GM19452 (cell line): ENCODE data around the gene CFHR3.
A peak's percentile ranks its signal among the peaks of the same experiment; 100 is the strongest.
"Not testable (repeated sequence)": the region's sequence is repeated elsewhere in the genome, so short reads cannot be mapped to it uniquely, and the experiment has no call there.

Source experiments
- ATAC-seq: cut with Tn5 transposase; IDR thresholded peaks from one replicate; pipeline ENCODE4 v1.9.1; 2021; ENCODE audit not compliant: unreplicated experiment

The CFHR3 gene

DNA sequence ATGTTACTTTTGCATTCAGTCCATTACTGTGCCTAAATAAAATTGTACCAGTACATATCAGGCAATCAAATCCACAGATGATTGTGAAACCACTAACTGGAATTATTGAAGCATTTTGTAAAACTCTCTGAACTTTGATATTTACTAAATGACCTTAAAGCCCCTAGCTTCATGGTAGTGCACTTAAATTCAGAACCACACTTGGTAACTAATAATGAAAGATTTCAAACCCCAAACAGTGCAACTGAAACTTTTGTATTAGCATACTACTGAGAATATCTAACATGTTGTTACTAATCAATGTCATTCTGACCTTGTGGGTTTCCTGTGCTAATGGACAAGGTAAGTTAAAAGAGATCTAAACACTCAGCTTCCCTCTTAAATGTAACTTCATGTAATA lies at the start of gene CFHR3:
Gene CFHR3, plus strand, starts transcription at position 238 of the 400 bp plus-strand sequence. Its CDS starts 47 bp downstream, at position 285.
- ATAC-seq = peak; percentile 81

- no peak for ATAC-seq
Measured at GRCh38 chr1:196732526-196732925, 42.1 kb upstream of the CFHR3 start.

DNA sequence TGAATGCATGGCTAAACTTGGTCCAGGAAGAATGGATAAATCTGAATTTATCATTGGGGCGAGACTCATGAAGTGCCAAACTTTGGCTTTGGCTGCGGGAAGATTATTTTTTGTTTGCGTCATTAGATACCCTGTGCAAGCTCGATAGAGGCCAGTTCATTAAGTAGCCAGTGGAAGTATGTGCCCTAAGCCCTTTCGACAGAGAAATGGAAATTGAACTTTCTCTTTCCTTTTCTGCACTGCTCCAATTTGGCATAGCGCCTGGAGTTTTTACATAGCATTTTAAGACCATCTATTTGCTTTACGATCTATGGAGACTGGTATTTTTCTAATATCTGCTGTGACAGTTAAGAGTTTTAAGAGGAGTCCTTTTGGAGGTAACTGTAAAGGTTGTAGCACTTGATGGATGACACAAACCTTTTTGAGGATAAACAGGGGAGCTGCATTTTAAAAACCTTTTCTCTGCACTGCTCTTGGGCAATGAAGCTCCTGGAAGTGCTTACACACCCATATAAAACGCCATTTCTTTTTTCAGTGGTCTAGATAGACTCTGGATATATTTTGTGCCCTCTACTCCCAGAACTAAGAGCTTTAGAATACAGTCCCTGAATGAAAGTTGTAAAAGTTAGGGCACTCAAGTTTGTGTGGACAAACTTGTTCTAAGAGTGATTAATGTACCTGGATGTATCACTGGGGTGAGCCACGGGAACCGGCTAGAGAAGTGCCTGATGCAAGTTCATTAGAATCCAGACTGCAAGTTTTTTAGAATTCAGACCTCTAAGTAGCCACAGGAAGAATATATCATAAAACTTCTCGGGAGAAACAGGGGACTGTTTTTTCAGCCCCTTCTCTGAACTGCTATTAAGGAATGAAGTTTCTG lies 41.3 kb upstream of the CFHR3 start:
- ATAC-seq = no peak

DNA sequence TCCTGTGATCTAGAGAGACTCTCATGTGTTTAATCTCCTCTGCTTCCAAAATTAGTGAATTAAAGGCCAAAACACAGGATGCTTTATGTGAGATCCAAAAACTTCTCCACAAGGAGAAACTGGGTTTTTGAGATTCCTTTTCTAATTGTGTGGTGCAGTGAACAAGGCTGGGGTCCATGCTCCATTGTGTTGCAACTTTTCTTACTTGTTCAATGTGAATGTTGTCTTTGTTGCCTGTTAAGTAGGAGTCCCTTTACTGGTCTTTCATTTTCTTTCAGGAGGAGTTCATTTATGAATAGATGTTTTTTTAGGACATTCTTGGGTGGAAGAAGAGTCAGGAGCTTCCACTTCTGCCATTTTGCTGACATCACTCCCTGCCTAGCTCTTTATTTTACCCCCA lies 40.6 kb upstream of the CFHR3 start:
- no peak for ATAC-seq

DNA sequence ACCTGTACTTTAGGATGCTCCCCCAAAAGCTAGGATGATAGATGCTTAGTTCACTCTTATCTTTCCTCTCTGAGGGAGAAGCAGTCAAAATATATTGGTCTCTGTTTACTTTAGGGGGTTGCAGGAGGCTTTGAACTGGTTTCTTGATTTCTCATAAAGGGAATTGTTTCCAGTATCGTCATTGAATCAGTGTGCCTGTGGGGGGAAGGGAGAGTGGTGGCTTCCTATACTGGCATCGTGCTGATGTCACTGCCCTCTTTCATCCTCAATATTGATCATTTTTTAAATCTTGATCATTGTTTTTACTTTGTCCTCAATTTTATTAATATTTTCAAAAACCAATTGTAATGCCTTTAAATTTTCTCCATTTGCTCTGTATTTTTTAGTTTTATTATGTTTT lies 40.2 kb upstream of the CFHR3 start:
- ATAC-seq = no peak

- no peak for ATAC-seq
Measured at GRCh38 chr1:196738730-196739129, 35.9 kb upstream of the CFHR3 start.

GRCh38 chr1:196743244-196743643 lies 31.4 kb upstream of the CFHR3 start:
- not testable (repeated sequence) for ATAC-seq

GRCh38 chr1:196765019-196765740 lies 9.5 kb upstream of the CFHR3 start:
- not testable (repeated sequence) for ATAC-seq

- not testable (repeated sequence) for ATAC-seq
Measured at GRCh38 chr1:196769823-196770222, 4.8 kb upstream of the CFHR3 start.

DNA sequence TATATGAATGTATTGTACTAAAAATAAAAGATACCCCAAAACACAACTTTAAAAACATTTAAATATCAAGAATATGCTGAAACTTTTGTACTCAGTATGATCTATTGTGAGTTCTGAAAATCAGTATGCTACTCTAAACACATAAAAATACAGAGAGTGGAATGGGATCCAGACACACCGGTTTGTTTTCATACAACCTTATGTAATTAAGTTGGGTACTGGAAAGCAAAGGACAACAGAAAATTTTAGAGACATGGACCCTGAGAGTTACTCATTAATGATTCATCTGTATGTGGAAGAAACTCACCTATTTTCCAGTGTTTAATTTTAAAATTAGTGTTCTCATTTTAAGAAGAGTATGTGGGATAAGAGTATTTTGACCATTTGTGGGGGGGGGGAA lies 927 bp upstream of the CFHR3 start:
- ATAC-seq = no peak

GRCh38 chr1:196774175-196774574 lies 465 bp upstream of the CFHR3 start:
- ATAC-seq = no peak

GRCh38 chr1:196777603-196778002 lies 3.0 kb downstream of the CFHR3 start:
- ATAC-seq = no peak

- ATAC-seq = no peak
Measured at GRCh38 chr1:196779093-196779492, 4.5 kb downstream of the CFHR3 start.

DNA sequence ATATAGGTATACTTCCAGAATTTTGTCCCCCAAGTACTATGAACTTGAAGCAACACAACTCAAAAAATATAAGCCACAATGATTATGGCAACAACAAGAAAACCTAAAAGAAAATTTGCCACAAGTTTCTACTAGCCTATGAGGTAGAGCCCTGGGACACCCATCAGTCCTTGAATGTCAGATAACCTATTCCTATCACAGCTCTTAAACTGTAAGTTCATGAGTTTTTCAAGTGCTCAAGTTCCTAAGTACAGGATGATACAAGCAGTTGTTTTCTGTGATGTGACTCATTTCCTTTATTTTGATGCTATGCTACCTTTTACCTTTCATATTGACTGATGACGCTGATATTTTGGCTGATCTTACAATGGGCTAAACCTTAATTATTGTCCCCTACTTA lies 16.6 kb downstream of the CFHR3 start:
- ATAC-seq = not testable (repeated sequence)

DNA sequence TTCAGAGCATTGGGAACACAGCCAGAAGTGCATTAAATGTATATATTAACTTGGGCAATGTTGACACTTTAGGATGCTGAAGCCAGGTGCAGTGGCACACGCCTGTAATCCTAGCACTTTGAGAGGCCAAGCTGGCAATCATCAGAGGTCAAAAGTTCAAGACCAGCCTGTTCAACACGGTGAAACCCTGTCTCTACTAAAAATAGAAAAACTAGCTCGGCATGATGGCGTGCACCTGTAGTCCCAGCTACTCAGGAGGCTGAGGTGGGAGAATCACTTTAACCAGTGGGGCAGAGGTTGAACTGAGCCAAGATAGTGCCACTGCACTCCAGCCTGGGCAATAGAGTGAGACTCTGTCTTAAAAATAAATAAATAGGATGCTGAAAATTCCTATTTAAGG lies 19.5 kb downstream of the CFHR3 start:
- ATAC-seq = not testable (repeated sequence)

GRCh38 chr1:196797891-196798290 lies 23.3 kb downstream of the CFHR3 start:
- no peak for ATAC-seq

DNA sequence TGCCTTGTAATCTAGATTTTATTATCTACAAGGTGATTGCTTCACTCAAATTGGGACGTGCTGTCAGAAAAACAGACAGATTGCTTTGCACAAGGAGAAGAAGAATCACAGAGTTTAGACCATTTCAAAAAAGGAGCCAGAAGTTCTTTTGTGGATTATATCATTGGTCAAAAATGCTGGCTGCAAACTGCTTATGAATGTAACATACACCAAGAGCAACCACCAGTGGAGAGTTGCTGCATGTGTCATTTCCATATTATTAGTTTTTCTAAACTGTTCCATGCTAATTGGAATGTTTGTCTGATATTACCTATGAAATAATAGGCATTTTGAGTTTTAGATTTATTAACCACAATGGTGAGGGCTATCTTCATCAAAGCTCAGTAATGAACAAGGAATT lies 27.3 kb downstream of the CFHR3 start:
- not testable (repeated sequence) for ATAC-seq

- no peak for ATAC-seq
Measured at GRCh38 chr1:196808529-196809235, 34.0 kb downstream of the CFHR3 start.

GRCh38 chr1:196817442-196817841 lies 42.8 kb downstream of the CFHR3 start:
- not testable (repeated sequence) for ATAC-seq

- ATAC-seq = not testable (repeated sequence)
Measured at GRCh38 chr1:196819531-196819930, 44.9 kb downstream of the CFHR3 start, which contains the start of gene CFHR1. Gene CFHR1 (plus strand): TSS chr1:196819731. CDS start chr1:196819845, 114 bp downstream.

GRCh38 chr1:196827860-196828259 lies 53.2 kb downstream of the CFHR3 start:
- ATAC-seq = peak; percentile 91
